Measurements from ENCODE around the gene CEP350. TPM values are rescaled to one million over a fixed set of nuclear protein-coding genes. Genes with fewer than 3 reads are reported as not detected.

Gene CEP350
- total RNA-seq, 1 donor from 2014 or later, result 37.8 TPM

GRCh38 chr1:179921981-179922872 lies 32.4 kb upstream of the CEP350 start:
- intact Hi-C loops (cut with DNase I), result no loop called here
- H3K27ac ChIP-seq, result no peak overlapping the region
- DNase-seq (ENCODE audit: low spot score in 2 of 2), result no peak
- TF ChIP-seq CTCF (IDR thresholded peaks at IDR 0.05), result no peak
- H3K27me3 ChIP-seq, result no peaks in the 10 kb centered on the region
- no peaks in the 10 kb centered on the region for H3K9me3 ChIP-seq
- H3K4me3 ChIP-seq, result no peak overlapping the region
- peaks cover 23 to 41% of the 10 kb centered on the region in 2 donors for H3K36me3 ChIP-seq
- H3K4me1 ChIP-seq, result no peaks in the 10 kb centered on the region

GRCh38 chr1:179923029-179923428 lies 31.6 kb upstream of the CEP350 start:
- Histone ChIP-seq H3K4me1 (no peaks in the 10 kb centered on the region), H3K4me3 (no peak overlapping the region), H3K27ac (no peak overlapping the region), H3K36me3 (peaks cover 15 to 33% of the 10 kb centered on the region in 2 donors), H3K27me3 (no peaks in the 10 kb centered on the region), H3K9me3 (no peaks in the 10 kb centered on the region)
- intact Hi-C loops (cut with DNase I), result no loop called here
- TF ChIP-seq CTCF (IDR thresholded peaks at IDR 0.05), result no peak
- DNase-seq (ENCODE audit: low spot score in 2 of 2), result no peak

GRCh38 chr1:179924268-179924667 lies 30.3 kb upstream of the CEP350 start:
- Histone ChIP-seq H3K9me3 (no peaks in the 10 kb centered on the region), H3K36me3 (peaks cover 4 to 20% of the 10 kb centered on the region in 2 donors), H3K4me1 (no peaks in the 10 kb centered on the region), H3K4me3 (no peak overlapping the region), H3K27me3 (no peaks in the 10 kb centered on the region), H3K27ac (no peak overlapping the region)
- intact Hi-C loops (cut with DNase I), result no loop called here
- no peak for TF ChIP-seq CTCF (IDR thresholded peaks at IDR 0.05)
- no peak for DNase-seq (ENCODE audit: low spot score in 2 of 2)

GRCh38 chr1:179925302-179925701 lies 29.3 kb upstream of the CEP350 start:
- H3K4me3 ChIP-seq, result no peak overlapping the region
- no peaks in the 10 kb centered on the region for H3K27me3 ChIP-seq
- intact Hi-C loops (cut with DNase I), result no loop called here
- no peaks in the 10 kb centered on the region for H3K9me3 ChIP-seq
- H3K36me3 ChIP-seq, result peaks cover 0 to 11% of the 10 kb centered on the region in 2 donors
- DNase-seq (ENCODE audit: low spot score in 2 of 2), result no peak
- TF ChIP-seq CTCF (IDR thresholded peaks at IDR 0.05), result no peak
- H3K4me1 ChIP-seq, result peaks cover 0 to 3% of the 10 kb centered on the region in 2 donors
- H3K27ac ChIP-seq, result no peak overlapping the region

GRCh38 chr1:179925922-179926849 lies 28.4 kb upstream of the CEP350 start:
- no peak for TF ChIP-seq CTCF (IDR thresholded peaks at IDR 0.05)
- DNase-seq (ENCODE audit: low spot score in 2 of 2), result no peak
- no peak overlapping the region for H3K27ac ChIP-seq
- no peak overlapping the region for H3K4me3 ChIP-seq
- H3K27me3 ChIP-seq, result no peaks in the 10 kb centered on the region
- peaks cover 0 to 5% of the 10 kb centered on the region in 2 donors for H3K36me3 ChIP-seq
- peaks cover 0 to 5% of the 10 kb centered on the region in 2 donors for H3K4me1 ChIP-seq
- intact Hi-C loops (cut with DNase I), result no loop called here
- no peaks in the 10 kb centered on the region for H3K9me3 ChIP-seq
